ENCODE measurements around the gene INSL4.

INSL4 gene

GRCh38 chr9:5186416-5187169, 44.6 kb upstream of the INSL4 start:
- Histone ChIP-seq H3K27ac (replicated peaks) (no peak overlapping the region), H3K4me3 (replicated peaks; ENCODE audit: insufficient read depth, low read length) (no peak overlapping the region), H3K27me3 (ENCODE audit: insufficient read depth, poor library complexity, severe bottlenecking) (no peaks in the 10 kb centered on the region)
- DNase-seq (ENCODE audit: low read depth in 1 of 2, low spot score in 1 of 2), result peak; percentile 7 to 50
- TF ChIP-seq SPI1 (IDR thresholded peaks at IDR 0.05; ENCODE audit: borderline replicate concordance, low read depth) (no peak), CTCF (IDR thresholded peaks at IDR 0.05; ENCODE audit: insufficient read depth, low read length) (peak; percentile 51), POLR2AphosphoS5 (IDR thresholded peaks at IDR 0.05; ENCODE audit: low read depth) (no peak)

GRCh38 chr9:5188060-5188984, 42.9 kb upstream of the INSL4 start:
- no peak overlapping the region for H3K27ac ChIP-seq (replicated peaks)
- no peaks in the 10 kb centered on the region for H3K27me3 ChIP-seq (ENCODE audit: insufficient read depth, poor library complexity, severe bottlenecking)
- no peak for DNase-seq (ENCODE audit: low read depth in 1 of 2, low spot score in 1 of 2)
- H3K4me3 ChIP-seq (replicated peaks; ENCODE audit: insufficient read depth, low read length), result no peak overlapping the region
- no peak for TF ChIP-seq POLR2AphosphoS5 (IDR thresholded peaks at IDR 0.05; ENCODE audit: low read depth)
- TF ChIP-seq CTCF (IDR thresholded peaks at IDR 0.05; ENCODE audit: insufficient read depth, low read length), result no peak
- no peak for TF ChIP-seq SPI1 (IDR thresholded peaks at IDR 0.05; ENCODE audit: borderline replicate concordance, low read depth)
- no peak for TF ChIP-seq REST (IDR thresholded peaks at IDR 0.05; ENCODE audit: insufficient replicate concordance, low read depth)

GRCh38 chr9:5191985-5192384, 39.2 kb upstream of the INSL4 start:
- TF ChIP-seq POLR2AphosphoS5 (IDR thresholded peaks at IDR 0.05; ENCODE audit: low read depth) (no peak), GABPA (IDR thresholded peaks at IDR 0.05; ENCODE audit: low read depth) (no peak), REST (IDR thresholded peaks at IDR 0.05; ENCODE audit: insufficient replicate concordance, low read depth) (no peak), CTCF (IDR thresholded peaks at IDR 0.05; ENCODE audit: insufficient read depth, low read length) (no peak), SPI1 (IDR thresholded peaks at IDR 0.05; ENCODE audit: borderline replicate concordance, low read depth) (no peak)
- H3K27me3 ChIP-seq (ENCODE audit: insufficient read depth, poor library complexity, severe bottlenecking), result no peaks in the 10 kb centered on the region
- no peak overlapping the region for H3K4me3 ChIP-seq (replicated peaks; ENCODE audit: insufficient read depth, low read length)
- no peak for DNase-seq (ENCODE audit: low read depth in 1 of 2, low spot score in 1 of 2)
- no peak overlapping the region for H3K27ac ChIP-seq (replicated peaks)

Measured in HL-60 (cell line).